Measurements from ENCODE around the gene DUSP18.
"Not testable (repeated sequence)": the region's sequence is repeated elsewhere in the genome, so short reads cannot be mapped to it uniquely, and the experiment has no call there.

Gene DUSP18

DNA sequence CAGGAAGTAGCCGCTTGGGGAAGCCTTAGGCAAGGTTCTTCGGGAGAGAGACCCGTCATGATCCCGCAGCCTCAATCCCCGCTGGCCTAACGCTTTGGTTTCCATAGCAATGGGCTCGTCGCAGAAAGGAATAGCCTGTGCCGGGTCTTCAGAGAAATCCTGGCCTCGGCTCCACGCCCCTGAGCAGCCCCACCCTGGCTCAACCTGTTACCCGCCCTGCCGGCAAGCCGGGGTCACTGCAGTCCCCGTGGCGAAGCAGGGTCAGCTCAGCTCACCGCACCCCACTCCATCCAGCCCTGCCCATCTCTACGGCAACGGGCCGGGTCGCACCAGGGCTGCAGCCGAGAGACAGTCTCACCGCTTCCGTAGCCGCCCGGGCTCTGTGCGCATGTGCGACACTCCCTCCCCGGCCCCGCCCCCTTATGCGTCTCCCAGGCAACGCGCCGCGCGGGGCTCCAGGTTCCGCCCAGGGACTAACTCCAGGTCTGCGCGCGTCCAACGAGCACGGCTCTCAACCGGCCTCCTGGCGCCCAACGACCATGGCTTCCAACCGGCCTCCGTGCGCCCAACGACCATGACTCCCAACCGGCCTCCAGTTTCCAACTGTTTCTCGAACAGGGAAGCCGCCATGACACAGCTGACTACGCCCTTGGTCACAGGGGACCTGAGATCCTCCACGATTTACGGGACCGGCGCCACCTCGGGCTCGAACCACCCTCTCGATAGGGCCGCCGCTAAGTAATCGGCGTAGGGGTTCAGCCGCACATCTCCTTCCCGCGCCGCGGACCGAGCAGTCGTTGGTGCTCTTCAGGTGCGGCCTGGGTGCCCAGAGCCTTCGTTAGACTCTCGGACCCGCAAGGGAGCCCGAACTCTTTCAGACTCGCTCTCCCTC is at the start of gene DUSP18:
Gene DUSP18 (minus strand): TSS at position 382 of the 892 bp plus-strand sequence. CDS start 3,872 bp downstream, outside the sequence.
- DNase-seq: peak; percentile 89 to 94

DNA sequence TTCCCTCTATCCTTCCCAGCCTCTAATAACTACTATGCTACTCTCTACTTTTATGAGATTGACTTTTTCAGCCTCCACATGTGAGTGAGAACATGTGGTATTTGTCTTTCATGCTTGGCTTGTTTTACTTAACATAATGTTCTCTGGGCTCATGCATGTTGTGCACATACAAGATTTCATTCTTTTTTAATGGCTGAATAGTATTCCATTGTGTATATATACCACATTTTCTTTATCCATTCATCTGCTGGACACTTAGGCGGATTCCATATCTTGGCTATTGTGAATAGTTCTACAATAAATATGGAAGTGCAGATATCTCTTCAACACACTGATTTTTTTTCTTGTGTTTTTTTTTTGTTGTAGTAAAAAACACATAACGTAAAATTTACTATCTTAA is 46.4 kb upstream of the DUSP18 start:
- DNase-seq: no peak

DNA sequence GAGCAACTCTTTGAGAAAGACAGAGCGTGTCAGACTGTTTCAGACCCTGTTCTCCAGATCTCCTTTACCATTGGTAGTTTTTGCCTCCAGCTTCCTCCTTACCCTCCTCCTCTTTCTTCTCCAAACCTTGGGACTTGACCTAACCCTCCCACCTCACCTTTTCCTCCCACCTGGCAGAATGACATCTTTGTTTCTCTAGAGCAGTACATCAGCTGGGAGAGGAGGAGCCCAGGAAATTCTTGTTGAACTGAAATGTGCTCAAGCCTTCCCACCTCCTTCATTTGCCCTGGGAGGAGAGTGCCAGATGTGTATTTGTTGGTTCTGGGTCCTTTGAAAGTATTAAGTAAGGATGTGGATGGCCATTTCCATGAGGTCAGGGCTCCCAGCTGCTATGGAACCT is 44.4 kb upstream of the DUSP18 start:
- DNase-seq: peak in 1 of 2 experiments; percentile 22

DNA sequence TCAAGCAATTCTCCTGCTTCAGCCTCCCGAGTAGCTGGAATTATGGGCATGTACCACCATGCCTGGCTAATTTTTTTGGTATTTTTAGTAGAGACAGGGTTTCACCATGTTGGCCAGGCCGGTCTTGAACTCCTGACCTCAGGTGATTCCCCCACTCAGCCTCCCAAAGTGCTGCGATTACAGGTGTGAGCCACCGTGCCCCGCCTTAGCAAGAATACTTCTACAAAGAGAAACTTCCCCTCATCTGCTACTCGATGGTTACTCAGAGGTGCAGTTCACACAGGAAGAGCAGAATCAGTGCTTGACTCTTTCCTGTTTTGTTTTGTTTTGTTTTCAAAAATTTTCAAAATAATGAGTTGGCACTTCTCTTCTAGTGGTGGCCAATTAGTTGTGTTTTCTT is 42.3 kb upstream of the DUSP18 start:
- not testable (repeated sequence) for DNase-seq

DNA sequence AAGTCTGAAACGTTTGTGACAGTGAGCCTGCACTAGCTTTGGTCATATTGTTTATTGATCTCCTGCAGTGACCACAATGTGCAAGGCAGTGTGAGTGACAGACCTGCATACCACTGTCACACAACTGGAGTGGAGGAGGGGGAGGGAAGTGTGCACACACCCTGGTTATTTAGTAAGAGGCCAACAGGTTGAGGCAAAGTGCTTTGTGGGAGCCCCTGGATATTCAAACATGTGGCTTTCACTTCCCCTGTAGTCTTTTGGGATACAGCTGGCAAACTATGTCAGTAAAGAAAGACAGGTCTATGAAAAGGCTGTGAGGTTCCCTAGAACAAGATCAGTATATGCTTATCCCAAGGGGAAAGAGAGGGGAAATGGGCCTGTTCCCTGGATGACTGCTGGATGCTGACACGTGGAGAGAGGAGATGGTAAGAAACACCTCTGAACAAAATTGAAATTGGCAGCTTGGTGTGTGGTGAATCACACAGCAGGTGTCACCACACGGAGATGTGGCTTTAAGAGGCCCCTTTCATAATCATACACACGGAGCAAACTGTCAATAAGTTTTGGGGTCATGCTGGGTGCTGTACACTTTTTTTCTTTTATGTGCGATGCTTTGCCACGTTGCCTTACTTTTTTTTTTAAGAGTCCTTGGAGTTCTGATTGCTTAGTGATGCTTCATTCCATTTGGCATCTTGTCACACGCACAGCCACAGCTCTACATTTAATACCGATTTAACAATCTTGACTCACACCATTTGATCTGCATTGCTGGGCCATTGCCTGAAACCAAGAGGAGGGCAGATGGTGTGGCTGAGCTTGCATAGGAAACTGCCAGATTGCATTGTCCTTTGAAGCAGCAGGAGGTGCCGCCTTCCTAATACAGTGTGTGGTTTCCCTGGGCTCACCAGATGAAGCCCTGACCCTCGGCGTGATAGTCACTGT is 38.3 kb upstream of the DUSP18 start:
- DNase-seq: peak; percentile 91 to 97

DNA sequence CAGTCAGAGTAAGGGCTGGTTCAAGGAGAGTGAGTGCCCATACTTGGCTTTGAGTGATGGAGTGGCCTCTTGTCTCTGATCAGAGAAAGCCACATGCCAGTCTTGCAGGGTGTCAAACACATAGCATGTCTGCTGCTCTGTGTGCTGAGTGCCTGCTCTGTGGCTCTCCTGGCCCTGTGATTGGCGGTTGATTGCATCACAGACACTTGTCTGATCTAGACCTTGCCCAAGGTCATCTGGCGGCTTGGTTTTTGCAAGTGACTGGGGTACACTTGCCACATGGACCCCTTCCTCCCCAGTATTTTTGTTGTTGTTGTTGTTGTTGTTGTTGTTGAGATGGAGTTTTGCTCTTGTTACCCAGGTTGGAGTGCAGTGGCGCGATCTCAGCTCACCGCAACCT is 37.3 kb upstream of the DUSP18 start:
- DNase-seq: peak in 1 of 2 experiments; percentile 22

DNA sequence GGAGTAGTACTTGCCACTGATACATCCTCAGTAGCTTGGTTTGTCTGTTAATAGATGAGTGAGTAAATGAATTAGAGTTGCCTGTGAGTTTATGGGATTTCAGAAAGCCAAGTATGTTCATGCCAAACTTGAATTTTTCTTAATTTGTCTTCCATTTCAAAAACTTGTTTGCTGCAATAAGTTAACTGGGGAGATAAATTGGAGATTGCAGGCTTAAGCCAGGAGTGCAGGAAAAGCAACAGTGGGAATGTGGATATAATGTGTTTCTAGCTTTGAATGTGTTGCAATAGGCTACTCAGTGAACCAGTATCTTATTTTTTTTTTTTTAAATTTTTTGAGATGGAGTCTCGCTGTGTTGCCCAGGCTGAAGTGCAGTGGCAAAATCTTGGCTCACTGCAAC is 35.2 kb upstream of the DUSP18 start:
- DNase-seq: no peak

DNA sequence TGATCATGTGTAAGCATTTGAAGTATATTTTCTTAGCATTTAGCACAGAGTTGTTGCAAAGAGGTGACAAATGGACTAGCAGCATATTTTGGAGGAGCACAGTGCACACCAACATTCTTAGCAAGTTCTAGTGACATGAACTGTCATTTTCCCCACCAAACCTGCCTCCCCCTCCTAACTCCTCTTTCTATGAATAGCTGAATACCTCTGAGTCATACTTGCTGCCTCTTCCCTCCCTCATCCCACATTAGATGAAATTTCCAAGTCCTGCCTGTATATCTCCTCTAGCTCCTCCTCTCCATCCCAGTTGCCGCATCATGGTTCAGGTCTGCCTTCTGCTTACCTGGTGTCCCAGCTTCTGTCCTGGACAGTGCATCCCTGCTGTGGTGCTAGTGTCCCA is 34.2 kb upstream of the DUSP18 start:
- DNase-seq: no peak

DNA sequence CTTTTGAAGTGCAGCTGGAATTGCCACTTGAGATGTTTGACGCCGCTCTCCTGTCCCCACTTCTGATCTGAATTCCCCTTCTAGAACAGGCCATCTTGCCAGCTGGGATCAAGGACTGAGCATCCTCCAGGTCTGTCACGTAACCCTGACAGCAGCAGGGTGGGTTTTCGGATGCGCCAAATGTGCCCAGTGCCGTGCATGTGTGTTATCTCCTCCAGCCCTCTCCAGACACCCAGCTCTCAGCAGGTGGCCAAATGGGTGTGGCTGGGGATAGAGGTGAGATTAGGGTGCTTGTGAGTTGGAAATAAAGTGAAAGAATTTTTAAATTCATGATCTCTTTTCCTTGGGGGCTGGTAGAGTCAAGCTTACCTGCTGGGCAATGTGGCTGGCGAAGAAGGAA is 30.3 kb upstream of the DUSP18 start:
- DNase-seq: peak in 1 of 2 experiments; percentile 81

DNA sequence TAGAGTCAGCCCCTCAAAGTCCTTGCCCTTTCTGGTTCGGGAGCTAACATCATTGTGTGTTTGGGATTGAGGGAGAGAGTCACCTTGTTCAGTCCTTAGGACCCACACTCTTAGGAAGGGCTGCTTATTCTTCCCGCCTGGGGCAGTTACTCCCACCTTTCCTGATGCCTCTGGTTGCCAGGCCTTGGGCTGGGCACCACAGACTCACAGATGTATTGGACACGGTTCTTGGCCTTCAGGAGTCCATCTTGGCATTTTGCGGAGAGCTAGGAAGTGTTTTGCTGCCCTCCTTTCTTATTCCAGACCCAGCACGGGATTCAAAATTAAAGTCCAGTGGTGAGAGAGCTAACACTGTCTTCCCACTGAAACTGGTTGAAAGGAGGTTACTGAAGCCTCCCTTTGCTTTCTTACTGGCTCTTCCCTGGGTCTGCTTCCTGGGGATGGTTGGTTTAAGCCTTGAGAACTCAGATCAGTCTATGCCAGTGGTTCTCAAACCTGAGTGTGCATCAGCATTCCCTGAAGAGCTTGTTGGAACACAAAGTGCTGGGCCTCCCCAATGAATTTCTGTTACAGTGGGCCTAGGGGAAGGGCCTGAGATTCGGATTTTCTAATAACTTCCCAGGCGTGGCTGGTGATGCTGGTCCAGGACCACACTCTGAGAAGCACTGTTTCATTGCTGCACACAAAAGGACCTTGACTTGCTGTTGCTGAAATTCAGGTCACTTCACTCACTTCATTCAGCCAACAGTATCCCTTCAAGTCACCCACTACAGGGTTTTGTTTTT is 28.4 kb upstream of the DUSP18 start:
- DNase-seq: no peak

DNA sequence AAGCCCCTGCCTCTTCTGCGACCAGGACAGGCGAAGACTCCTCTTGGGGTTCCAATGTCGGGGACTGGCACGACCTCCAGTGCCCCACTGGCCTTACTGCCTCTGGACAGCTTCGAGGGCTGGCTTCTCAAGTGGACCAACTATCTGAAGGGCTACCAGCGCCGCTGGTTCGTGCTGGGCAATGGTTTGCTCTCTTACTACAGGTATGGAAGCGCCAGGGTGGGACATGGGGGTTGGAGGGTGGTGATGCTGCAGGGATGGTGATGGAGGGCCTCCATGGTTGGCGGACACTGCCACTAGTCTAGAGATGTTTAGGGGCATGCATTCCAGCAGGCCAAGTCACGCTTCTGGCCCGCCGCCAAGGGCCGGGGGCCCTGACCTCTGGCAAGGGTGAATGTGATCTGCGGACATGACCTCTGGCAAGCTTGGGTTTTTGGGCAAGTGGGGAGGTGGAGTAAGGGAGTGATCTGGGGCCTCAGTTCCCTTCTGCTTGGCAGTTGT is 27.7 kb upstream of the DUSP18 start:
- DNase-seq: peak in 1 of 2 experiments; percentile 16

DNA sequence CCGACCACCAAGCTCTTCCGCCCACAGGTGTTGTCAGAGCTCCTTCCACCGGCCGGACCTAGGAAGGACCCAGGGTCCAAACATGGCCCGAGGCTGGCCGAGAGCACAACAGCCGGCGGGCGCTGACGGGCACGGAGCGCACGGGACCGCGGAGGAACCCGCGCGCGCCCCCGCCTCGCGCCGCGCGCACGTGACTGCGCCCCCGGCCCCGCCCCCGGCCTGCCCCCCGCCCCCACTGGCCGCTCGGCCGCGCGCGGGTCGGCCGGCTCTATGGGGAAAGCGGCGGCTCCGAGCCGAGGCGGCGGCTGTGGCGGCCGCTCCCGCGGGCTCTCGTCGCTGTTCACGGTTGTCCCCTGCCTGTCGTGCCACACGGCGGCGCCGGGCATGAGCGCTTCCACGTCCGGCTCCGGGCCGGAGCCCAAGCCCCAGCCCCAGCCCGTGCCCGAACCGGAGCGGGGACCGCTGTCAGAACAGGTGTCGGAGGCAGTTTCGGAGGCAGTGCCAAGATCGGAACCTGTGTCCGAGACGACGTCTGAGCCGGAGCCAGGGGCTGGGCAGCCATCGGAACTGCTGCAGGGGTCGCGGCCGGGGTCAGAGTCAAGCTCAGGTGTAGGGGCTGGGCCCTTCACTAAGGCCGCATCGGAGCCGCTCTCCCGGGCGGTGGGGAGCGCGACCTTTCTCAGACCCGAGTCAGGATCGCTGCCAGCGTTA is 27.1 kb upstream of the DUSP18 start, which contains the start of gene OSBP2:
Gene OSBP2 (plus strand): TSS at position 235 of the 711 bp plus-strand sequence. CDS start 36 bp downstream, at position 271.
- peak in 1 of 2 experiments; percentile 60 for DNase-seq

DNA sequence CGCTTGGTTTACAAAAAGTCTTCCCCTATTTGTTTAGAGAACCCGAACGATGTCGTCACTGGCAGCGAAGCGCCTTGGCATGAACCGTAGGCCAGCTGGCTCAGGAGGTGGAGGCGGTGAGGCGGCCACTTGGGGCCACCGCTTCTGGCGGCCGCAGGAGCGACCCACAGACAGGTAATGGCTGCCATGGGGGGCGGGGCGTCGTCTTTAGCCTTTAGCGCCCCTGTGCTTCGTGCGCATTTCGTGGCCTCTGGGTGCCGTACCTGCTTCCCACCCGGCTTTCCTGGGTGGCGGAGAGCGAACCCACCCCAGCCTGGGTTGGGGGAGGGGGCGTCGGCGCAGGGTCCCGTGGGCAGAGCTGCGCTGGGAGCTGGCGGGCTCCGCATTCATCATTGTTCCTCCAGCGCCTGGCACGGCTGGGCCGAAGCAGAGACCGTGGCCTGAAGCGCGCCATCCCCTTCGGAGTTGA is 26.5 kb upstream of the DUSP18 start:
- DNase-seq: peak; percentile 45 to 78

DNA sequence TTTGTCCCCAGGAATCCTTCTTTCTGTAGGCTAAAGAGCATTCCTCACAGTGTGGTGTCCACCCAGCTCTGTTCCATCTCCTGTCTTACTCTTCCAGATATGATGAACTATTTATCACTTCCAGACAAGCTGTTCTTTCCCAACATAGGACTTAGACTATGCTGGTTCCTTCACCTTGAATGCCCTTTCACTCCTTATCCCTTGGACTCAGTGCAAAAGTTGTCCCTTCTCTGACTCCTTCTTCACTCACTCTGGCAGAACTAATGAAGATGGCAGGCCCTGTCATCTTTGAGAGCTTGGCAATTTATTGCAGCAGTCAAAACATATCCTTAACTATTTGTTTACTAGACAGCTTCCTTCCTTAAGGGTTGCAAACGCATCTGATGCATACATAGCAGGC is 23.5 kb upstream of the DUSP18 start:
- DNase-seq: no peak

DNA sequence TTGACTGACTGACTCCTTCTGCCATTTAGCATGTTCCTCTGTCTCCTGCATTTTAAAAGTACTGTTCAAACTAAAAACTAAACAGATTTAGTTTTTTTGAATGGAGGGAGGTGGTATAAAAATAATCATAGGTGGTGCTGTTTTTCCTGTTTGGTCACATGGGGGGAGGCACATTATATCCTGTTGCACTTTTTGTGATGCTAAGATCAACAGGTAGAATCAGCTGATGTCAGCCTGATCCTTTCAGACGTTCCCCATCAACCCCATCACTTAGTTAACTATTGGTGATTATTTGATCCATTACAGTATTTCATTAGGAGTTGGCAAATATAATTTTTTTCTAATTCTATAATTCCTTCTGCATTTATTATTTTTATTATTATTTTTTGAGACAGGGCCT is 21.9 kb upstream of the DUSP18 start:
- DNase-seq: no peak

DNA sequence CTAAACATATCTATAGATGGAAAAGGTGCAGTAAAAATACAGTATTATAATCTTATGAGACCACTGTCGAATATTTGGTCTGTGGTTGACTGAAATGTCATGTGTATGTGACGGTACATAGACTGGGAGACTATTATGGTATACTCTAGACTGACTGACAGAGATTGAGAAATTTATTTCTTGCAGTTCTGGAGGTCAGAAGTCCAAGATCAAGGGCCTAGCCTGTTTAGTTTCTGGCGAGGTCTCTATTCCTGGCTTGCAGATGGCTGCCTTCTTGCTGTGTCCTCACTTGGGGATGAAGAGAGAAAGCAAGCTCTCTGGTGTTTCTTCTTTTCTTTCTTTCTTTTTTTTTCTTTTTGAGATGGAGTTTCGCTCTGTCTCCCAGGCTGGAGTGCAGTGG is 19.7 kb upstream of the DUSP18 start:
- DNase-seq: no peak

DNA sequence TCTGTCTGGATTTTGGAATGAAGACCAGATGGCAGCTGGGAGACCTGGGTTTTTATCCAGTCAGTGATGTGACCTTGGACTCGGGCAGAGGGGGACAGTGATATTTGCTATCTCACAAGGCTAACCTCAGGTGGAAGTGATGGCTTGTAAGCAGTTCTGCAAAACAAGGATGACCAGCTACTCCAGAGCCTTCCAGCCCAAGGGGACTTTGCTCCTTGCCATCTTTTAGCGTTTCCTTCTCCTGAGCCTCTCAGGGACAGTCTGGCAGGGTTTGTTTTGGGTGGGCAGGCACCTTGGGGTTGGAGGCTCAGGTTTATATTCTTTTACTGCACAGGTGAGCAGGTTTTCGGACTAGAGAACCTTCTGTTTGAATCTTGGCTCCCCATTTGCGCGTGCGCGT is 17.5 kb upstream of the DUSP18 start:
- DNase-seq: peak in 1 of 2 experiments; percentile 24

DNA sequence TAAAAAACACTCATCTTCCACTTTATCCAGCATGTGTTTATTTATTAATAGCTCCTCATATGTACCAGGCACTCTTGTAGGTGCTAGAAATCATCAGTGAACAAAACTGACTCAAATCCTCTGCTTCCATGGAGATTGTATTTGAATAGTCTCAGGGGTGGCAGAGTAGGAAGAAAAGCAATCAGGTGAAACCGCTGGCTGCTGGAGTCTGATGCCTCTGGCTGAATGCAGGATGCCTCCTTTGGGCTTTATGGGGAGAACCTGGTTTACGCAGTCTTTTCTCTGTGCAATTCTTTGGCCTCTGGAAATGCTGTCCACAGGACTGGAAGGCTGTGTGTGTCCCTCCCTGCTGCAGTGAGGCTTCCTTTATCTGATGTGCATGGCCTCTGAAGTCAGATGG is 14.2 kb upstream of the DUSP18 start:
- DNase-seq: no peak

DNA sequence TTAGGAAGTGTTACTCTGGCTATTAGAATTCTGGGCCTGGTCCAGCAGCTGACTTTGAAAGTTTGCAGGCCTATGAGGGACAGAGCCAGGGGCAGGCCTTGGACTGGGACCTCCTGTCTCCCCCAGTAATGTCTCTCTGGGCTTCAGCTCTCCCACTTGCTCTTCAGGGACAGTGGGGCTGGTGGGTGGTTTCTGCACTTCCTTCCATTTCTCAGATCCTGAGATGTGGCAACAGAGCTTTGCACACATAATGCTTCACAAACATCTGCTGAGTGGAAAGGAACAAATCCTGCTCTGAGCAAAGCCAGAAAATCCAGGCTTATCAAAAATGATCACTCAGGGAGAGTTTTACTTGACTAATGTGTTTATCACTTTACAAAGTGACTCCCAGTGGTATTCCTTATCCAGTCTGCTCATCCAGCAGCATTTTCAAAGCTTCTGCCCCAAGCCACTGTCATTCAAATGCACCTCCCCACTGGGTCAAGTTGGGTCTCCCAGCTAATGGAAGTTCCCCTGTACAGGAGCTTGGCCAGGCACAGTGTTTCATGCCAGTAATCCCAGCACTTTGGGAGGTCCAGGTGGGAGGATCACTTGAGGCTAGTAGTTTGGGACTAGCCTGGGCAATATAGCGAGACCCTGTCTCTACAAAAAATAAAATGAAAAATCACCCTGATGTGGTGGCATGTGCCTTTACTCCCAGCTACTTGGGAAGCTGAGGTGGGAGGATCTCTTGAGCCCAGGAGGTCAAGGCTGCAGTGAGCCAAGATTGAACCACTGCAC is 13.5 kb upstream of the DUSP18 start:
- DNase-seq: no peak

DNA sequence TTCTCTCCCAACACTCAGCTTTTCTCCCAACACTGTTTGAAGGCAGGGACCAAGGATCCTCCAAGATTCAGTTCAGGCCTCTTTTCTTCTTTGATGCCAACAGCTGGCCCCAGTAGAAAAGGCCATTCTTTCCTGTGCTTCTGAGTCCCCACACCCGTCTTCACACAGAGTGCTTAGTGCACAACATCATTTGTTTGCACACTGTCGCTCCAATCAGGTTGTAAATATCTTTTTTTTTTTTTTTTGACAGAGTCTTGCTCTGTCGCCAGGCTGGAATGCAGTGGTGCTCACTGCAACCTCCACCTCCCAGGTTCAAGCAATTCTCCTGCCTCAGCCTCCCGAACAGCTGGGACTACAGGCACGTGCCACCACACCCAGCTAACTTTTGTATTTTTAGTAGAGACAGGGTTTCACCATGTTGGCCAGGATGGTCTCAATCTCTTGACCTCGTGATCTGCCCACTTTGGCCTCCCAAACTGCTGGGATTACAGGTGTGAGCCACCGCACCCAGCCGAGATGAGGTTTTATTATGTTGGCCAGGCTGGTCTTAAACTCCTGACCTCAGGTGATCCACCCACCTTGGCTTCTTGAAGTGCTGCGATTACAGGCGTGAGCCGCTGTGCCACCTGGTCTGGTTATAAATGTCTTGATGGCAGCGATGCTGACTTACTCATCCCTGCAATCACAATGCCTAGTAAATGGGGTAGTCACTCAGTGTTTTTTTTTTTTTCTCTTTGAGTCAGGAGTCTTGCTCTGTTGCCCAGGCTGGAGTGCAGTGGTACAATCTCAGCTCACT is 12.4 kb upstream of the DUSP18 start:
- not testable (repeated sequence) for DNase-seq
